H1 (cell line): ENCODE results near the gene ZNF562. TPM values are rescaled to one million over a fixed set of nuclear protein-coding genes. Genes with fewer than 3 reads are reported as not detected.

ENCODE experiments used
- CTCF ChIA-PET: fragments of 300-600 bp; sonication (Branson Sonifier 250); formaldehyde crosslinking; loops from one replicate; lab custom pipeline; 2021; ENCODE audit not compliant: partially characterized antibody; lab: Charles Lee
- POLR2A ChIA-PET: fragments of 300-600 bp; sonication (Branson Sonifier 250); formaldehyde crosslinking; loops from one replicate; lab custom pipeline; 2021; ENCODE audit warnings: inconsistent platforms; ENCODE audit not compliant: partially characterized antibody; lab: Charles Lee
- DNase-seq, 2 experiments: peaks; one replicate each; pipeline versions ENCODE4 v3.0.0 to v3.0.0-alpha.2; 2010 to 2022; ENCODE audit warnings: low spot score in 2 of 2, low read depth in 1 of 2, mixed read lengths in 1 of 2
- FAIRE-seq: peaks from 2 replicates; lab custom pipeline; 2011; peaks lifted over from hg19 to GRCh38; lab: Jason Lieb, UNC
- H2AFZ ChIP-seq: 2 replicates; pipeline ENCODE4 v1.8.1; 2012; ENCODE audit warnings: low read length, inconsistent platforms
- H2AK5ac ChIP-seq: 2 replicates; pipeline ENCODE4 v1.6.1; 2013; ENCODE audit warnings: low read depth, low read length
- H2BK120ac ChIP-seq: replicated peaks from 2 replicates; pipeline ENCODE3; 2013; ENCODE audit warnings: low read depth, low read length, inconsistent platforms
- H2BK12ac ChIP-seq: 2 replicates; pipeline ENCODE4 v1.6.1; 2013; ENCODE audit warnings: low read depth, low read length
- H2BK15ac ChIP-seq: 2 replicates; pipeline ENCODE4 v1.6.1; 2013; ENCODE audit warnings: low read length
- H2BK20ac ChIP-seq: 2 replicates; pipeline ENCODE4 v1.6.1; 2013; ENCODE audit warnings: low read length
- H2BK5ac ChIP-seq: 2 replicates; pipeline ENCODE4 v1.6.1; 2013; ENCODE audit warnings: low read depth, low read length
- H3K14ac ChIP-seq: 2 replicates; pipeline ENCODE4 v1.6.1; 2013; ENCODE audit warnings: inconsistent platforms; ENCODE audit not compliant: insufficient read length
- H3K18ac ChIP-seq: 2 replicates; pipeline ENCODE4 v1.6.1; 2013; ENCODE audit warnings: low read length; ENCODE audit errors: extremely low read depth
- H3K23ac ChIP-seq: 2 replicates; pipeline ENCODE4 v1.6.1; 2013; ENCODE audit warnings: inconsistent platforms; ENCODE audit not compliant: insufficient read length
- H3K23me2 ChIP-seq: 2 replicates; pipeline ENCODE4 v1.6.1; 2013; ENCODE audit warnings: low read depth, low read length
- H3K27ac ChIP-seq: 2 replicates; pipeline ENCODE4 v1.6.1; 2011; ENCODE audit warnings: low read depth, low read length, inconsistent platforms
- H3K27me3 ChIP-seq, 4 experiments: replicated peaks in 1 of 4; 1 replicate in 1 of 4; 2 replicates in 3 of 4; pipeline versions ENCODE4 v1.6.1 to v1.8.1; 2011 to 2013; ENCODE audit warnings: low read length in 3 of 4, mild to moderate bottlenecking in 3 of 4, inconsistent platforms in 2 of 4, mixed read lengths in 2 of 4, moderate library complexity in 1 of 4; ENCODE audit not compliant: control insufficient read depth in 3 of 4, insufficient read depth in 3 of 4; ENCODE audit errors: extremely low read depth in 1 of 4
- H3K36me3 ChIP-seq, 4 experiments: 2 replicates each; pipeline versions ENCODE4 v1.6.1 to v1.8.1; 2011 to 2013; ENCODE audit warnings: mild to moderate bottlenecking in 4 of 4, low read length in 3 of 4, moderate library complexity in 2 of 4, control low read depth in 1 of 4, inconsistent platforms in 1 of 4; ENCODE audit not compliant: insufficient read depth in 4 of 4, control insufficient read depth in 2 of 4
- H3K4ac ChIP-seq: replicated peaks from 2 replicates; pipeline ENCODE3; 2013; ENCODE audit warnings: low read length, low read depth, mixed read lengths, inconsistent platforms; ENCODE audit not compliant: insufficient read length
- H3K4me1 ChIP-seq, 4 experiments: replicated peaks in 1 of 4; 1 replicate in 1 of 4; 2 replicates in 3 of 4; pipeline versions ENCODE4 v1.6.1 to v1.8.1; 2011 to 2013; ENCODE audit warnings: low read length in 3 of 4, inconsistent platforms in 2 of 4, mixed read lengths in 1 of 4; ENCODE audit not compliant: insufficient read depth in 4 of 4, control insufficient read depth in 3 of 4
- H3K4me2 ChIP-seq, 2 experiments: 2 replicates each; pipeline versions ENCODE4 v1.6.1 to v1.8.1; 2011 to 2013; ENCODE audit warnings: low read depth in 2 of 2, low read length in 2 of 2, control low read depth in 1 of 2, inconsistent platforms in 1 of 2, mild to moderate bottlenecking in 1 of 2; ENCODE audit not compliant: insufficient read depth in 1 of 2
- H3K4me3 ChIP-seq, 4 experiments: fragments of 200-600, 300-600 bp in 1 of 4; sonication (generic), shearing (Covaris generic), sonication (Bioruptor Twin) in 1 of 4; 2 replicates each; pipeline versions ENCODE4 v1.5.1 to v1.8.1; 2011 to 2016; ENCODE audit warnings: low read length in 4 of 4, low read depth in 3 of 4, control low read depth in 2 of 4, inconsistent platforms in 2 of 4, mild to moderate bottlenecking in 2 of 4, mixed read lengths in 1 of 4, moderate library complexity in 1 of 4; ENCODE audit not compliant: insufficient read depth in 2 of 4; ENCODE audit errors: extremely low read depth in 1 of 4
- H3K56ac ChIP-seq: replicated peaks from 2 replicates; pipeline ENCODE3; 2013; ENCODE audit warnings: low read depth, mild to moderate bottlenecking, mixed read lengths, low read length, inconsistent platforms; ENCODE audit not compliant: insufficient read length
- H3K79me1 ChIP-seq: 2 replicates; pipeline ENCODE4 v1.6.1; 2013; ENCODE audit warnings: low read depth, low read length, control low read depth
- H3K79me2 ChIP-seq, 2 experiments: 2 replicates each; pipeline versions ENCODE4 v1.6.1 to v1.8.1; 2012 to 2013; ENCODE audit warnings: low read length in 2 of 2, mild to moderate bottlenecking in 2 of 2, inconsistent platforms in 1 of 2; ENCODE audit not compliant: insufficient read depth in 2 of 2, control insufficient read depth in 1 of 2
- H3K9ac ChIP-seq, 4 experiments: replicated peaks in 1 of 4; 1 replicate in 1 of 4; 2 replicates in 3 of 4; pipeline versions ENCODE4 v1.6.1 to v1.8.1; 2011 to 2013; ENCODE audit warnings: low read depth in 3 of 4, low read length in 3 of 4, control low read depth in 2 of 4, mild to moderate bottlenecking in 2 of 4, moderate library complexity in 2 of 4, inconsistent platforms in 1 of 4; ENCODE audit errors: extremely low read depth in 1 of 4
- H3K9me3 ChIP-seq, 2 experiments: 2 replicates each; pipeline versions ENCODE4 v1.6.1 to v1.8.1; 2012 to 2013; ENCODE audit warnings: mild to moderate bottlenecking in 2 of 2, moderate library complexity in 2 of 2, control low read depth in 1 of 2, inconsistent platforms in 1 of 2, low read depth in 1 of 2, low read length in 1 of 2, mixed read lengths in 1 of 2; ENCODE audit not compliant: insufficient read depth in 2 of 2
- H4K20me1 ChIP-seq, 2 experiments: replicated peaks in 1 of 2; 2 replicates each; pipeline versions ENCODE3 to v1.8.1; 2011 to 2013; ENCODE audit warnings: inconsistent platforms in 2 of 2, low read length in 2 of 2, mild to moderate bottlenecking in 1 of 2; ENCODE audit not compliant: insufficient read depth in 2 of 2, control insufficient read depth in 1 of 2
- H4K5ac ChIP-seq: 2 replicates; pipeline ENCODE4 v1.6.1; 2013; ENCODE audit warnings: low read length, low read depth, mixed read lengths, inconsistent platforms; ENCODE audit not compliant: insufficient read length
- H4K8ac ChIP-seq: 2 replicates; pipeline ENCODE4 v1.8.0; 2013; ENCODE audit warnings: mild to moderate bottlenecking, moderate library complexity, low read length, inconsistent platforms; ENCODE audit not compliant: insufficient read depth; ENCODE audit errors: extremely low read depth
- H4K91ac ChIP-seq: replicated peaks from 2 replicates; pipeline ENCODE3; 2013; ENCODE audit warnings: low read length, mixed read lengths, inconsistent platforms; ENCODE audit not compliant: insufficient read length
- CHD1 ChIP-seq: IDR thresholded peaks from 2 replicates; pipeline ENCODE4 v1.6.1; 2012; ENCODE audit warnings: low read depth, low read length, improper control_type of control experiment
- CHD2 ChIP-seq: IDR thresholded peaks from 2 replicates; pipeline ENCODE4 v1.6.1; 2012; ENCODE audit warnings: low read length, improper control_type of control experiment
- EGR1 ChIP-seq: IDR thresholded peaks from 2 replicates; pipeline ENCODE4 v1.6.1; 2011; ENCODE audit warnings: low read depth, low read length, borderline replicate concordance
- EZH2 ChIP-seq: fragments of 200-600 bp; sonication (generic); IDR thresholded peaks from 2 replicates; pipeline ENCODE4 v1.7.1; 2012; ENCODE audit warnings: low read depth, mild to moderate bottlenecking, moderate library complexity, low read length, inconsistent platforms; ENCODE audit not compliant: severe bottlenecking
- JUND ChIP-seq: IDR thresholded peaks from 2 replicates; pipeline ENCODE4 v1.6.1; 2011; ENCODE audit warnings: mild to moderate bottlenecking, improper control_type of control experiment, low read length
- KDM4A ChIP-seq: IDR thresholded peaks from one replicate; pipeline ENCODE4 v1.7.1; 2012; ENCODE audit warnings: low read depth, mild to moderate bottlenecking, moderate library complexity, low read length, inconsistent platforms; ENCODE audit not compliant: severe bottlenecking
- RXRA ChIP-seq: IDR thresholded peaks from 2 replicates; pipeline ENCODE4 v1.6.1; 2011; ENCODE audit warnings: low read depth, mild to moderate bottlenecking, low read length, moderate library complexity; ENCODE audit not compliant: insufficient read depth
- SP4 ChIP-seq: IDR thresholded peaks from 2 replicates; pipeline ENCODE4 v1.6.1; 2012; ENCODE audit warnings: low read length, inconsistent platforms
- YY1 ChIP-seq: IDR thresholded peaks from 2 replicates; pipeline ENCODE4 v1.6.1; 2011; ENCODE audit warnings: low read depth, mild to moderate bottlenecking, low read length
- WGBS, 2 experiments: shearing (Covaris generic) in 1 of 2; methylation state at CpG; one replicate each; pipeline versions ENCODE4 v1.1.6 to v1.1.7; 2013 to 2015; ENCODE audit warnings: low lambda C conversion rate in 2 of 2, mixed read lengths in 2 of 2, inconsistent platforms in 1 of 2, low coverage in 1 of 2, missing lambda C conversion rate in 1 of 2; ENCODE audit not compliant: insufficient replicate concordance in 2 of 2, insufficient coverage in 1 of 2, insufficient read length in 1 of 2; ENCODE audit errors: extremely low coverage in 1 of 2, missing lambda C conversion rate in 1 of 2; 5-methylcytosine and 5-hydroxymethylcytosine counted together
- polyA plus RNA-seq, 7 experiments: library from polyadenylated mRNA; depleted of rRNA in 3 of 7; stranded (reverse) in 5 of 7; unstranded in 2 of 7; fragments of >200 nt in 5 of 7; fragments of 200-250 nt in 2 of 7; gene quantifications; 1 replicate in 5 of 7; 2 replicates in 1 of 7; 4 replicates in 1 of 7; pipeline versions ENCODE4 v1.2.1 to v1.2.3, GENCODE V29; 2011 to 2013; ENCODE audit warnings: missing spikeins in 2 of 7, mixed read lengths in 2 of 7
- total RNA-seq: library from RNA; stranded (reverse); fragmentation: NEBNext Ultra II Directional; extraction: Animal tissue kit (Norgen Biotek cat#: 25700); gene quantifications from 2 replicates; pipeline ENCODE4 v1.2.1, GENCODE V29; 2021
- TF ChIP-seq, protein P1 (sequence below), 3 experiments: IDR thresholded peaks; 1 replicate in 2 of 3; 2 replicates in 1 of 3; pipeline versions ENCODE4 v1.5.1 to v1.6.1; 2011; ENCODE audit warnings: low read length in 3 of 3, mild to moderate bottlenecking in 3 of 3, inconsistent platforms in 2 of 3, low read depth in 1 of 3, moderate library complexity in 1 of 3; ENCODE audit not compliant: insufficient read depth in 1 of 3; ENCODE audit errors: control extremely low read depth in 1 of 3

ZNF562 gene
- total and polyA plus RNA-seq, 2 of the 8 experiments (the other 6 are each of a cell fraction or from before 2014, with no cell fraction given), result 0.12 to 2.5 TPM

DNA sequence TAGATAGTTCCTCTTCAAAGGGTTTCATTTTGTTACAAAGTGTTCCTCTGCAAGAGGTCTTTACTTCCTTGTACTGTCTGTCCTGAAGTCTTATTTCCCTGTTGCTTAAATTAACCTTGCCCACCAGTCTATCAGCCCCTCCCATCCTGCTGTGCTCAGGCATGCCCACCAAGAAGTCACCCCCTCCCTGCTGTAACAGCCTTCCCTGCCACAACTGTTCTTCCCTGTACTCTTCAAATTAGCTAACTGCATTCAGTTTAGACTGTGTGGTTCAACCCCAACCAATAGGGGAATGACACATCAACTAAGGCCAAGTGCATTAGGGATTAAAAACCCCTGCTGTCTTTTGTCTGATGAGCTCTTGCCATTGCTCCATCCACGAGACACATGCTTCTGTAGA is 34.4 kb upstream of the ZNF562 start:
- Histone ChIP-seq H3K4ac (no peak overlapping the region), H3K9me3 (peaks cover 19% of the 10 kb centered on the region in 2 experiments; a peak in 3 of 4 replicates), H3K4me1 (no peaks in the 10 kb centered on the region), H3K36me3 (no peaks in the 10 kb centered on the region), H3K23me2 (no peaks in the 10 kb centered on the region), H2AK5ac (no peak overlapping the region), H4K5ac (no peak overlapping the region), H3K4me2 (no peak overlapping the region), H4K91ac (no peak overlapping the region), H2BK120ac (no peak overlapping the region), H3K4me3 (no peak overlapping the region), H2BK20ac (no peak overlapping the region), H3K79me1 (no peaks in the 10 kb centered on the region), H4K20me1 (no peaks in the 10 kb centered on the region), H2BK5ac (no peak overlapping the region), H2BK15ac (no peak overlapping the region), H2BK12ac (no peak overlapping the region), H3K56ac (no peak overlapping the region), H3K9ac (no peak overlapping the region), H3K27me3 (no peaks in the 10 kb centered on the region), H3K23ac (no peak overlapping the region), H4K8ac (no peak overlapping the region), H3K27ac (no peak overlapping the region), H3K14ac (no peak overlapping the region), H3K79me2 (no peaks in the 10 kb centered on the region), H3K18ac (no peak overlapping the region), H2AFZ (no peak overlapping the region)
- DNase-seq (no peak), FAIRE-seq (no peak)
- POLR2A ChIA-PET, result no interaction called here
- WGBS, 2 experiments, result 81% methylated on average over 1 of the region's 1 CpG; no CpG with 5 or more reads in 1 of the 2 experiments
- CTCF ChIA-PET, result no interaction called here
- TF ChIP-seq YY1 (no peak), KDM4A (no peak), EGR1 (no peak), RXRA (no peak), CHD2 (no peak), EZH2 (no peak), CHD1 (no peak), SP4 (no peak), JUND (no peak)
- TF ChIP-seq, protein P1, sequence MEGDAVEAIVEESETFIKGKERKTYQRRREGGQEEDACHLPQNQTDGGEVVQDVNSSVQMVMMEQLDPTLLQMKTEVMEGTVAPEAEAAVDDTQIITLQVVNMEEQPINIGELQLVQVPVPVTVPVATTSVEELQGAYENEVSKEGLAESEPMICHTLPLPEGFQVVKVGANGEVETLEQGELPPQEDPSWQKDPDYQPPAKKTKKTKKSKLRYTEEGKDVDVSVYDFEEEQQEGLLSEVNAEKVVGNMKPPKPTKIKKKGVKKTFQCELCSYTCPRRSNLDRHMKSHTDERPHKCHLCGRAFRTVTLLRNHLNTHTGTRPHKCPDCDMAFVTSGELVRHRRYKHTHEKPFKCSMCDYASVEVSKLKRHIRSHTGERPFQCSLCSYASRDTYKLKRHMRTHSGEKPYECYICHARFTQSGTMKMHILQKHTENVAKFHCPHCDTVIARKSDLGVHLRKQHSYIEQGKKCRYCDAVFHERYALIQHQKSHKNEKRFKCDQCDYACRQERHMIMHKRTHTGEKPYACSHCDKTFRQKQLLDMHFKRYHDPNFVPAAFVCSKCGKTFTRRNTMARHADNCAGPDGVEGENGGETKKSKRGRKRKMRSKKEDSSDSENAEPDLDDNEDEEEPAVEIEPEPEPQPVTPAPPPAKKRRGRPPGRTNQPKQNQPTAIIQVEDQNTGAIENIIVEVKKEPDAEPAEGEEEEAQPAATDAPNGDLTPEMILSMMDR (IDR thresholded peaks at IDR 0.05; ENCODE audit: control extremely low read depth in 1 of 3, insufficient read depth in 1 of 3, low read depth in 1 of 3, low read length in 3 of 3), result no peak
